NCI-H2227 (cell line): Measurements from ENCODE around the gene KIF20B.
"Not testable (repeated sequence)": the region's sequence is repeated elsewhere in the genome, so short reads cannot be mapped to it uniquely, and the experiment has no call there.

Experiments used
- DNase-seq: peaks from one replicate; lab custom pipeline; 2025; ENCODE audit not compliant: unreplicated experiment; lab: John Stamatoyannopoulos, UW

KIF20B gene

GRCh38 chr10:89776665-89777064, 75.3 kb downstream of the KIF20B start:
- DNase-seq = no peak

DNA sequence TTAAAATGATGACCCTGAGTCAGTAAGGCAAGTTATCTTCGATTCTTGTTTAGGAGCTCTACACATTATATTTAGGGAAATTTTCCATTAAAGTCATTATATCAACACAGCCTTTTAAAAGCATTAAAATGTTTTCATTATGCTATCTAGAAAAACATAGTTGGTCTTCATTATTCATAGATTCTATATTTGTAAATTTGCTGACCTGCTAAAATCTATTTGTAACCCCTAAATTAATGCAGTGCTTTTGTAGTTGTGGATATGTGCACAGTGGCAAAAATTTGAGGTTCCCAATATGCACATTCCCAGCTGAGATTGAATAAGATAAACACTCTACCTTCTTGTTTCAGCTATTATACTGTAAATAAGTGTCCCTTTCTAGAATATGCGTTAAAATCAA, 81.1 kb downstream of the KIF20B start:
- no peak for DNase-seq

DNA sequence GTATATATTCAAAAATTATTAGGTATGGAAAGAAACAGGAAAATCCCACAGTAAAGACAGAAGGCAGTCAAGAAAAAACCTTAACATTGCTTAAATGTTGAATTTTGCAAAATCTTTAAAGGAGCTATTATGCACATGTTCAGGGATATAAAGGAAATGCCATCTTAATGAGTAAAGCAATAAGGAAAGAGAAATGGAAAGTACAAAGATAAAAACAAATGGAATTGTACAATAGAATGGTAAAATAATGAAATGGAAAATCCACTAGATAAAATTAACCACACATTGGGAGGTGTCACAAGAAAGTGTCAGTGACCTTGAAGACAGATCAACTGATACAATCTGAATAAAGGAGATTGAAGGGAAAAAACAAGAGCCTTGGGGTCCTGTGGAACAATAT, 82.0 kb downstream of the KIF20B start:
- DNase-seq = no peak

DNA sequence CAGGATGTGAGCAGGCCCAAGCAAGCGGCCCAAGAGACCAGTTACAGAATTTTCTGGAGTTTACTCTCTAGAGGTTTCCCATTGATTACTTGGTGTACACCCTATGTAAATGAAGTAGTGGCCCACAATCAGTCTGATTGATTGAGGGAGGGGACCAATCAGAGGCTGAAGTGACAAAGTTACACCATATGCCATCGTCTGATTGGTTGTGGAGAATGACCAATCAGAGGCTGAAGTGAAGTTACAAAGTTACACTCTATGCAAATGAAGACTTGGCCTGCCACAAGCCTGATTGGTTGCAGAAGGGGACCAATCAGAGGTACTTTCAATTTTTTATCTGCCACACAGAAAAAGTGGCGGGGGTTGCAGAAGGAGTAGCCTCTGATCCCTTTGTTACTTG, 83.7 kb downstream of the KIF20B start:
- no peak for DNase-seq

DNA sequence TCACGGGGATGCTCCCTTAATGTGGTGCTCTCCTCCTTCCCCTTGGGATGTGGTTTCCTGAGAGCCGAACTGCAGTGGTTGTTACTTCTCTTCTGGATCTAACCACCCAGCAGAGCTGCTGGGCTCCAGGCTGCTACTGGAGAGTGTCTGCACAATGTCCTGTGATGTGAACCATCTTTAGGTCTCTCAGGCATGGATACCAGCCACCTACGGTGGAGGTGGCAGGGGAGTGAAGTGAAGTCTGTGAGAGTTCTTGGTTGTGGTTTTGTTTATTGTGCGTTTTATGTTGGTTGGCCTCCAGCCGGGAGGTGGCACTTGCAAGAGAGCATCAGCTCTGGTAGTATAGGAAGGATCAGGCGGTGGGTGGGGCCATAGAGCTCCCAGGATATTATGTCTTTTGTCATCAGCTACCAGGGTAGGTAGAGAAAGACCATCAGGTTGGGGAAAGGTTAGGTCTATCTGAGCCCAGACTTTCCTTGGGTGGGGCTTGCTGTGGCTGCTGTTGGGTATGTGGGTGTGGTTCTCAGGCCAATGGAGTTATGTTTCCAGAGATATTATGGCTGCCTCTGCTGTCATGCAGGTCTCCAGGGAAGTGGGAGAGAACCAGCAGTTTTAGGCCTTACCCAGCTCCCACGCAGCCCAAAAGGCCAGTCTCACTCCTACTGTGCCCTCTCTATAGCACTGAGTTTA, 87.9 kb downstream of the KIF20B start:
- DNase-seq = no peak

GRCh38 chr10:89792187-89792586, 90.8 kb downstream of the KIF20B start:
- no peak for DNase-seq

- DNase-seq = peak; percentile 62
Observed at GRCh38 chr10:89793649-89794254, 92.4 kb downstream of the KIF20B start.

DNA sequence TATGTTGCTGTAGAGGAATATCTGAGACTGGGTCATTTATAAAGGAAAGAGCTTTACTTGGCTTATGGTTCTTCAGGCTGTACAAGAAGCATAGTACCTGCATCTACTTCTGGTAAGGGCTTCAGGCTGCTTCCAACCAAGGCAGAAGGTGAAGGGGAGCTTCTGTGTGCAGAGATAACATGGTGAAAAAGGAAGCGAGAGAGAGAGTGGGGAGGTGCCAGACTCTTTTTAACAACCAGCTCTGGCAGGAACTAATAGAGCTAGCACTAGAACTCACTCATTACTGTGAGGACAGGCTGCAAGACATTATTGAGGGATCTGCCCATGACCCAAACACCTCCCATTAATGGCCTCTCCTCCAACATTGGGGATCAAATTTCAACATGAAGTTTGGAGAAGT, 94.5 kb downstream of the KIF20B start:
- no peak for DNase-seq

DNA sequence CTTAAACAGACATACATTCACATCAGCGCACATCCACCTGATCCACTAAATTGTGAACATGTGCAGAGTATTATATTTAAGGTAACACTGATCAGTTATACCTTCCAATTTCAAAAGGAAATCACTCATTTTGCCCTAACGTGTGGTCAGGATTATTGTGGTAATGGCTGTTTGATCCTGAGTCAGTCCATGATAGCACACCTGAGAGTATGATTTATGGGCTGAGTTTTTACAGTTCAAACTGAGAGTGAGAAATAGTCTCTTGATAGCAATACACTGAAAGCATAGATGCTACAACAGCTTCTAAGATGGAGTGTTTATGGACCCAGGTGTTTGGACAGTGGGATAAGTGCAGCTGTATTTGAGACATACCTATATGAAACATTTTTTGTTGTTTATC, 96.7 kb downstream of the KIF20B start:
- no peak for DNase-seq

GRCh38 chr10:89799573-89799972, 98.2 kb downstream of the KIF20B start:
- no peak for DNase-seq

GRCh38 chr10:89805599-89806013, 104.2 kb downstream of the KIF20B start:
- no peak for DNase-seq

GRCh38 chr10:89808842-89809241, 107.5 kb downstream of the KIF20B start:
- no peak for DNase-seq

- DNase-seq = no peak
Observed at GRCh38 chr10:89809766-89810165, 108.4 kb downstream of the KIF20B start.

- peak; percentile 60 for DNase-seq
Observed at GRCh38 chr10:89810908-89811525, 109.6 kb downstream of the KIF20B start.

DNA sequence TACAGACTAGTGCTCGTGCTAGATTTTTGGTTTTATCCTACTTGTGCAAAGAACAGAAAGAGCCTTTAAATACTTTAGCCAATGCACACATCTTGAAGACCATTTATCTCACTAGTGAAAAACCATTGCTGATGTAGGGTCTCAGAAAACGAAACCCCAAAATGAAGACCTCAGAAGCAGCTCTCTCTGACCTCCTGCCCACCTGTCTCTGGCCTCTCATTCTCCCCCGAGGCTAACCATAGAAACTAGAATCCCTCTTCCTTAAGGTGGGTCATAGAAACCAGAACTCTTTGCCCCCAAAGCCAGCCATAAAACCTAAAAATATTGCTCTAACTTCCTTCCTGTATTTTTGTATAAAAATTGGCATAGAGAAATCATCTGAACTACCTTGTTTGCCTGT, 112.2 kb downstream of the KIF20B start:
- no peak for DNase-seq

GRCh38 chr10:89814278-89814677, 112.9 kb downstream of the KIF20B start:
- no peak for DNase-seq

- DNase-seq = no peak
Observed at GRCh38 chr10:89815049-89815853, 113.9 kb downstream of the KIF20B start.

- DNase-seq = not testable (repeated sequence)
Observed at GRCh38 chr10:89819008-89819407, 117.6 kb downstream of the KIF20B start.
